ENCODE measurements around the gene LRIG3. TPM values are rescaled to one million over a fixed set of nuclear protein-coding genes. Genes with fewer than 3 reads are reported as not detected.

LRIG3 gene
- total and polyA plus RNA-seq, 4 donors, result 2.9 to 17.0 (median 10.7) TPM

DNA sequence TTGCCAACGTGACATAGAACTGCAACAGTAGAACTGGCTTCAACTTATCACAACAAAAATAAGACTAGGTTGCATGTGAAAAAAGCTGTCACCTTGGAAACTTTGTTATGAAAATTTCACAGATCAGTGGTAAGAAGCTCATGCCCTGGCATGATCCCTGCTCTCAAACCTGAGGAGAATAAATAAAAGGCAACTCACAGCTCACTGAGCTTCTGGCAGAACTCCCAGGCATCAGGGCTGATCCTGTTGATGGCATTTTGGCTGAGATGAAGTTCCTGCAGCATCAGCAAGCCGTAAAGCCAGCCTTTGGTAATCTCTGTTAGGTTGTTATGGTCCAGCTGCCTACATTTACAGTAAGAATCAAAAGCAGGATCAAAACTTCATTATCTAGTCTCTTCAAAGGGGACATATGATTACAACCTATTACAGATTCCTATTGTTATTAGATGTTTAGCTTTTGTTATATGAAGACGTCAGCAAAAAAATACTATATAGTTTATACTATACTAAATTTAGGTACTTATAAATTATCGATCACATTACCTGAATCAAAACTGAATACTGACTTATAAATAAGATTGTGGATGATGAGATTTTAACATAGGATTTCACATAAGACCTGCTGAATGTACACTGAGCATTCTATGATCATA is 32.0 kb downstream of the LRIG3 start:
- peaks cover 2 to 24% (median 13%) of the 10 kb centered on the region in 4 donors for H3K36me3 ChIP-seq (ENCODE audit: control insufficient read depth in 4 of 4, insufficient read depth in 3 of 4, low read depth in 1 of 4, low read length in 3 of 4)
- no peaks in the 10 kb centered on the region for H3K27me3 ChIP-seq (ENCODE audit: control insufficient read depth in 4 of 4, insufficient read depth in 4 of 4, low read length in 3 of 4)
- WGBS, result 63% methylated on average over 4 of the region's 4 CpGs
- peaks cover 1 to 19% (median 14%) of the 10 kb centered on the region in 4 donors for H3K4me1 ChIP-seq (ENCODE audit: control insufficient read depth in 4 of 4, insufficient read depth in 4 of 4, low read length in 3 of 4)
- H3K4me3 ChIP-seq (ENCODE audit: low read depth in 1 of 3, low read length in 3 of 3), result no peak overlapping the region
- no peaks in the 10 kb centered on the region for H3K9me3 ChIP-seq (ENCODE audit: control insufficient read depth in 4 of 4, low read length in 3 of 4)
- no peak overlapping the region for H3K9ac ChIP-seq (ENCODE audit: low read depth in 1 of 2, low read length in 2 of 2)
- TF ChIP-seq RAD21 (IDR thresholded peaks at IDR 0.05), result peak in 1 of 2 donors; percentile 48
- peak; percentile 30 to 37 for TF ChIP-seq HNF4A (conservative IDR thresholded peaks at IDR 0.05)
- TF ChIP-seq RXRA (IDR thresholded peaks at IDR 0.05), result peak; percentile 68 to 79
- no peak for TF ChIP-seq FOXA1 (IDR thresholded peaks at IDR 0.05)
- peak in 1 of 2 donors; percentile 21 for TF ChIP-seq JUND (IDR thresholded peaks at IDR 0.05)
- no peak for TF ChIP-seq SP1 (IDR thresholded peaks at IDR 0.05)
- TF ChIP-seq, protein P1, sequence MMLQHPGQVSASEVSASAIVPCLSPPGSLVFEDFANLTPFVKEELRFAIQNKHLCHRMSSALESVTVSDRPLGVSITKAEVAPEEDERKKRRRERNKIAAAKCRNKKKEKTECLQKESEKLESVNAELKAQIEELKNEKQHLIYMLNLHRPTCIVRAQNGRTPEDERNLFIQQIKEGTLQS (IDR thresholded peaks at IDR 0.05), result no peak
- no peak overlapping the region for H3K27ac ChIP-seq (ENCODE audit: low read depth in 1 of 2, low read length in 2 of 2)
- no peak for DNase-seq (ENCODE audit: low spot score)

DNA sequence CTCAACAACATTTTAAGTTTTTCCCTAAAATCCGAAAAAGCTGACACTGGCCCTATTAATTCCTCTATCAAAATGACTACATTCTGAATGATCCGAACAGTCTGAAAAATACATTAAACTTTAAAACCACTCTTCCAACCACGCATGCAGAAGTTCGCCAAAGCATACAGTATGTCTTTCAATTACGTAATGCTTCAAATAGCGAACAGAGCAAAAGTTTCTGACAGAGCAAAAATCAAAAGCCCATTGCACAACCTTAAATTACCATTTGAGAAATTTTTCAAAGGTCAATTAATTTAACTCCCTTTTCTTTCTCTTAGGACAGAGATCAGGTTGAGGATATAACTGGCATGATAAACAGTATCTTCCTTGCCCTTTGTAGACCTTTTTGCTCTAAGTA is 33.2 kb downstream of the LRIG3 start:
- H3K27ac ChIP-seq (ENCODE audit: low read depth in 1 of 2, low read length in 2 of 2), result peak overlapping the region in 1 of 2 donors; percentile 36
- no peaks in the 10 kb centered on the region for H3K9me3 ChIP-seq (ENCODE audit: control insufficient read depth in 4 of 4, low read length in 3 of 4)
- no peak overlapping the region for H3K9ac ChIP-seq (ENCODE audit: low read depth in 1 of 2, low read length in 2 of 2)
- no peaks in the 10 kb centered on the region for H3K27me3 ChIP-seq (ENCODE audit: control insufficient read depth in 4 of 4, insufficient read depth in 4 of 4, low read length in 3 of 4)
- H3K4me3 ChIP-seq (ENCODE audit: low read depth in 1 of 3, low read length in 3 of 3), result no peak overlapping the region
- no peak for DNase-seq (ENCODE audit: low spot score)
- TF ChIP-seq HNF4A (conservative IDR thresholded peaks at IDR 0.05) (peak; percentile 49 to 74), RXRA (IDR thresholded peaks at IDR 0.05) (peak; percentile 27 to 66), SP1 (IDR thresholded peaks at IDR 0.05) (no peak), EGR1 (IDR thresholded peaks at IDR 0.05; ENCODE audit: low read depth in 2 of 2) (no peak), HNF4G (IDR thresholded peaks at IDR 0.05) (no peak), GABPA (IDR thresholded peaks at IDR 0.05 in 1 of 2, conservative IDR thresholded peaks at IDR 0.05 in 1 of 2) (no peak), RAD21 (IDR thresholded peaks at IDR 0.05) (peak; percentile 16 to 26), NR2F2 (IDR thresholded peaks at IDR 0.05) (no peak), FOXA2 (IDR thresholded peaks at IDR 0.05) (peak; percentile 17), YY1 (IDR thresholded peaks at IDR 0.05) (peak; percentile 21), JUND (IDR thresholded peaks at IDR 0.05) (peak in 1 of 2 donors; percentile 54)
- TF ChIP-seq, protein P2, sequence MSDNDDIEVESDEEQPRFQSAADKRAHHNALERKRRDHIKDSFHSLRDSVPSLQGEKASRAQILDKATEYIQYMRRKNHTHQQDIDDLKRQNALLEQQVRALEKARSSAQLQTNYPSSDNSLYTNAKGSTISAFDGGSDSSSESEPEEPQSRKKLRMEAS (IDR thresholded peaks at IDR 0.05), result no peak
- TF ChIP-seq, protein P3, sequence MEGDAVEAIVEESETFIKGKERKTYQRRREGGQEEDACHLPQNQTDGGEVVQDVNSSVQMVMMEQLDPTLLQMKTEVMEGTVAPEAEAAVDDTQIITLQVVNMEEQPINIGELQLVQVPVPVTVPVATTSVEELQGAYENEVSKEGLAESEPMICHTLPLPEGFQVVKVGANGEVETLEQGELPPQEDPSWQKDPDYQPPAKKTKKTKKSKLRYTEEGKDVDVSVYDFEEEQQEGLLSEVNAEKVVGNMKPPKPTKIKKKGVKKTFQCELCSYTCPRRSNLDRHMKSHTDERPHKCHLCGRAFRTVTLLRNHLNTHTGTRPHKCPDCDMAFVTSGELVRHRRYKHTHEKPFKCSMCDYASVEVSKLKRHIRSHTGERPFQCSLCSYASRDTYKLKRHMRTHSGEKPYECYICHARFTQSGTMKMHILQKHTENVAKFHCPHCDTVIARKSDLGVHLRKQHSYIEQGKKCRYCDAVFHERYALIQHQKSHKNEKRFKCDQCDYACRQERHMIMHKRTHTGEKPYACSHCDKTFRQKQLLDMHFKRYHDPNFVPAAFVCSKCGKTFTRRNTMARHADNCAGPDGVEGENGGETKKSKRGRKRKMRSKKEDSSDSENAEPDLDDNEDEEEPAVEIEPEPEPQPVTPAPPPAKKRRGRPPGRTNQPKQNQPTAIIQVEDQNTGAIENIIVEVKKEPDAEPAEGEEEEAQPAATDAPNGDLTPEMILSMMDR (IDR thresholded peaks at IDR 0.05; ENCODE audit: low read depth, low read length, missing input control), result no peak
- TF ChIP-seq, protein P1 (IDR thresholded peaks at IDR 0.05), result no peak
- TF ChIP-seq, protein P4, sequence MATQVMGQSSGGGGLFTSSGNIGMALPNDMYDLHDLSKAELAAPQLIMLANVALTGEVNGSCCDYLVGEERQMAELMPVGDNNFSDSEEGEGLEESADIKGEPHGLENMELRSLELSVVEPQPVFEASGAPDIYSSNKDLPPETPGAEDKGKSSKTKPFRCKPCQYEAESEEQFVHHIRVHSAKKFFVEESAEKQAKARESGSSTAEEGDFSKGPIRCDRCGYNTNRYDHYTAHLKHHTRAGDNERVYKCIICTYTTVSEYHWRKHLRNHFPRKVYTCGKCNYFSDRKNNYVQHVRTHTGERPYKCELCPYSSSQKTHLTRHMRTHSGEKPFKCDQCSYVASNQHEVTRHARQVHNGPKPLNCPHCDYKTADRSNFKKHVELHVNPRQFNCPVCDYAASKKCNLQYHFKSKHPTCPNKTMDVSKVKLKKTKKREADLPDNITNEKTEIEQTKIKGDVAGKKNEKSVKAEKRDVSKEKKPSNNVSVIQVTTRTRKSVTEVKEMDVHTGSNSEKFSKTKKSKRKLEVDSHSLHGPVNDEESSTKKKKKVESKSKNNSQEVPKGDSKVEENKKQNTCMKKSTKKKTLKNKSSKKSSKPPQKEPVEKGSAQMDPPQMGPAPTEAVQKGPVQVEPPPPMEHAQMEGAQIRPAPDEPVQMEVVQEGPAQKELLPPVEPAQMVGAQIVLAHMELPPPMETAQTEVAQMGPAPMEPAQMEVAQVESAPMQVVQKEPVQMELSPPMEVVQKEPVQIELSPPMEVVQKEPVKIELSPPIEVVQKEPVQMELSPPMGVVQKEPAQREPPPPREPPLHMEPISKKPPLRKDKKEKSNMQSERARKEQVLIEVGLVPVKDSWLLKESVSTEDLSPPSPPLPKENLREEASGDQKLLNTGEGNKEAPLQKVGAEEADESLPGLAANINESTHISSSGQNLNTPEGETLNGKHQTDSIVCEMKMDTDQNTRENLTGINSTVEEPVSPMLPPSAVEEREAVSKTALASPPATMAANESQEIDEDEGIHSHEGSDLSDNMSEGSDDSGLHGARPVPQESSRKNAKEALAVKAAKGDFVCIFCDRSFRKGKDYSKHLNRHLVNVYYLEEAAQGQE (IDR thresholded peaks at IDR 0.05), result peak; percentile 29
- TF ChIP-seq, protein P5, sequence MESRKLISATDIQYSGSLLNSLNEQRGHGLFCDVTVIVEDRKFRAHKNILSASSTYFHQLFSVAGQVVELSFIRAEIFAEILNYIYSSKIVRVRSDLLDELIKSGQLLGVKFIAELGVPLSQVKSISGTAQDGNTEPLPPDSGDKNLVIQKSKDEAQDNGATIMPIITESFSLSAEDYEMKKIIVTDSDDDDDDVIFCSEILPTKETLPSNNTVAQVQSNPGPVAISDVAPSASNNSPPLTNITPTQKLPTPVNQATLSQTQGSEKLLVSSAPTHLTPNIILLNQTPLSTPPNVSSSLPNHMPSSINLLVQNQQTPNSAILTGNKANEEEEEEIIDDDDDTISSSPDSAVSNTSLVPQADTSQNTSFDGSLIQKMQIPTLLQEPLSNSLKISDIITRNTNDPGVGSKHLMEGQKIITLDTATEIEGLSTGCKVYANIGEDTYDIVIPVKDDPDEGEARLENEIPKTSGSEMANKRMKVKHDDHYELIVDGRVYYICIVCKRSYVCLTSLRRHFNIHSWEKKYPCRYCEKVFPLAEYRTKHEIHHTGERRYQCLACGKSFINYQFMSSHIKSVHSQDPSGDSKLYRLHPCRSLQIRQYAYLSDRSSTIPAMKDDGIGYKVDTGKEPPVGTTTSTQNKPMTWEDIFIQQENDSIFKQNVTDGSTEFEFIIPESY (IDR thresholded peaks at IDR 0.05), result peak; percentile 44
- H3K36me3 ChIP-seq (ENCODE audit: control insufficient read depth in 4 of 4, insufficient read depth in 3 of 4, low read depth in 1 of 4, low read length in 3 of 4), result peaks cover 2 to 24% (median 14%) of the 10 kb centered on the region in 4 donors
- WGBS, result 49% methylated on average over 6 of the region's 6 CpGs
- peaks cover 1 to 19% (median 14%) of the 10 kb centered on the region in 4 donors for H3K4me1 ChIP-seq (ENCODE audit: control insufficient read depth in 4 of 4, insufficient read depth in 4 of 4, low read length in 3 of 4)

All from liver (tissue), 9 donors.